HEK293 (cell line): ENCODE measurements around the gene SLC30A3.

Experiments used
- CTCF ChIA-PET: fragments of 350-600 bp; formaldehyde crosslinking; extraction: SDS; loops from one replicate; lab custom pipeline; 2021; ENCODE audit warnings: antibody characterized with exemption; lab: Yijun Ruan, JAX
- POLR2A ChIA-PET: fragments of 300-600 bp; formaldehyde crosslinking; extraction: SDS; loops from one replicate; lab custom pipeline; 2020; ENCODE audit warnings: antibody characterized with exemption, inconsistent platforms; lab: Yijun Ruan, JAX
- H3K27ac ChIP-seq: fragments of 200-500 bp; sonication (Bioruptor generic); 2 replicates; pipeline ENCODE4 v1.5.1; 2014; ENCODE audit warnings: low read depth, low read length, control low read depth, inconsistent platforms; ENCODE audit errors: extremely low read depth
- H3K36me3 ChIP-seq, 2 experiments: fragments of 200-500 bp in 1 of 2; sonication (Bioruptor generic) in 1 of 2; 1 replicate in 1 of 2; 2 replicates in 1 of 2; pipeline ENCODE4 v1.5.1; 2014 to 2017; ENCODE audit warnings: inconsistent platforms in 2 of 2, low read length in 2 of 2; ENCODE audit not compliant: control insufficient read depth in 2 of 2, insufficient read depth in 1 of 2
- H3K4me1 ChIP-seq: fragments of 200-500 bp; sonication (Bioruptor generic); 2 replicates; pipeline ENCODE4 v1.5.1; 2014; ENCODE audit warnings: mild to moderate bottlenecking, low read length, inconsistent platforms; ENCODE audit not compliant: control insufficient read depth, insufficient read depth
- H3K4me3 ChIP-seq: 2 replicates; pipeline ENCODE4 v1.5.1; 2011; ENCODE audit warnings: low read depth, mild to moderate bottlenecking, control low read depth, low read length, moderate library complexity
- H3K9me3 ChIP-seq: fragments of 200-500 bp; sonication (Bioruptor generic); 2 replicates; pipeline ENCODE4 v1.5.1; 2014; ENCODE audit warnings: low read depth, low read length, inconsistent platforms; ENCODE audit not compliant: control insufficient read depth, insufficient read depth
- GLIS1 ChIP-seq: fragments of 450-650 bp; formaldehyde crosslinking; IDR thresholded peaks from 2 replicates; pipeline ENCODE4 v1.5.1; 2016; ENCODE audit warnings: missing biosample characterization, missing genetic modification characterization
- IKZF3 ChIP-seq: fragments of 450-650 bp; IDR thresholded peaks from 2 replicates; pipeline ENCODE4 v1.5.0; 2018; ENCODE audit warnings: missing biosample characterization, mild to moderate bottlenecking, missing genetic modification characterization, moderate library complexity
- KLF9 ChIP-seq: fragments of 450-650 bp; formaldehyde crosslinking; IDR thresholded peaks from 2 replicates; pipeline ENCODE4 v1.5.1; 2016; ENCODE audit warnings: missing biosample characterization, missing genetic modification characterization, low read depth
- SCRT1 ChIP-seq: fragments of 450-650 bp; formaldehyde crosslinking; IDR thresholded peaks from 2 replicates; pipeline ENCODE4 v1.5.1; 2016; ENCODE audit warnings: missing biosample characterization, missing genetic modification characterization, borderline replicate concordance
- ZBTB8A ChIP-seq: fragments of 450-650 bp; formaldehyde crosslinking; IDR thresholded peaks from 2 replicates; pipeline ENCODE4 v1.5.1; 2016; ENCODE audit warnings: missing biosample characterization, missing genetic modification characterization
- ZFP69B ChIP-seq: fragments of 450-650 bp; formaldehyde crosslinking; IDR thresholded peaks from 2 replicates; pipeline ENCODE4 v1.5.1; 2016; ENCODE audit warnings: missing biosample characterization, missing genetic modification characterization
- ZIC2 ChIP-seq: fragments of 450-650 bp; formaldehyde crosslinking; IDR thresholded peaks from 2 replicates; pipeline ENCODE4 v1.5.1; 2016; ENCODE audit warnings: missing biosample characterization, missing genetic modification characterization
- ZNF155 ChIP-seq: fragments of 450-650 bp; formaldehyde crosslinking; IDR thresholded peaks from 2 replicates; pipeline ENCODE4 v1.5.1; 2016; ENCODE audit warnings: missing biosample characterization, missing genetic modification characterization
- ZNF157 ChIP-seq: fragments of 450-650 bp; formaldehyde crosslinking; IDR thresholded peaks from 2 replicates; pipeline ENCODE4 v1.5.1; 2016; ENCODE audit warnings: missing biosample characterization, missing genetic modification characterization
- ZNF169 ChIP-seq: fragments of 450-650 bp; formaldehyde crosslinking; IDR thresholded peaks from 2 replicates; pipeline ENCODE4 v1.5.1; 2016; ENCODE audit warnings: missing biosample characterization, missing genetic modification characterization
- ZNF184 ChIP-seq: fragments of 450-650 bp; IDR thresholded peaks from 2 replicates; pipeline ENCODE4 v1.5.1; 2018; ENCODE audit warnings: missing biosample characterization, mild to moderate bottlenecking, missing genetic modification characterization
- ZNF341 ChIP-seq: fragments of 450-650 bp; formaldehyde crosslinking; IDR thresholded peaks from 2 replicates; pipeline ENCODE4; 2016; ENCODE audit warnings: low read depth, missing biosample characterization, missing genetic modification characterization
- ZNF571 ChIP-seq: fragments of 450-650 bp; formaldehyde crosslinking; IDR thresholded peaks from 2 replicates; pipeline ENCODE4 v1.5.0; 2017; ENCODE audit warnings: missing biosample characterization, missing genetic modification characterization
- ZNF692 ChIP-seq: fragments of 450-650 bp; formaldehyde crosslinking; IDR thresholded peaks from 2 replicates; pipeline ENCODE4 v1.5.1; 2016; ENCODE audit warnings: missing biosample characterization, missing genetic modification characterization
- ZNF785 ChIP-seq: fragments of 450-650 bp; formaldehyde crosslinking; IDR thresholded peaks from 2 replicates; pipeline ENCODE4 v1.5.1; 2016; ENCODE audit warnings: missing biosample characterization, missing genetic modification characterization
- TF ChIP-seq, protein P1 (sequence below): fragments of 450-650 bp; formaldehyde crosslinking; IDR thresholded peaks from 2 replicates; pipeline ENCODE4 v1.5.1; 2016; ENCODE audit warnings: missing biosample characterization, missing genetic modification characterization
- TF ChIP-seq, protein P2 (sequence below): fragments of 450-650 bp; formaldehyde crosslinking; IDR thresholded peaks from 2 replicates; pipeline ENCODE4 v1.5.1; 2016; ENCODE audit warnings: missing biosample characterization, missing genetic modification characterization, borderline replicate concordance

Gene SLC30A3

GRCh38 chr2:27308359-27308881 is 45.6 kb upstream of the SLC30A3 start, which contains the start of gene UCN:
Gene UCN (minus strand): TSS chr2:27308445. CDS start chr2:27307895, 550 bp downstream.
- Histone ChIP-seq H3K9me3 (no peaks in the 10 kb centered on the region), H3K27ac (no peak within 1 kb of the TSS), H3K4me3 (no peak within 1 kb of the TSS), H3K4me1 (no peaks in the 10 kb centered on the region), H3K36me3 (peaks cover 0 to 29% of the 10 kb centered on the region in 2 experiments; a peak in 2 of 3 replicates)
- ChIA-PET CTCF (interaction anchor here (0.8 kb wide), 1 partner anchor 12 kb away, joined by 4 read pairs; no protein-coding TSS in a partner anchor), POLR2A (interaction anchor here (0.8 to 1.4 kb wide), 2 partner anchors 14 to 61 kb away, joined by 3 to 4 read pairs; partner anchors contain the start of gene MPV17)
- TF ChIP-seq ZNF692: peak; percentile 95
- TF ChIP-seq ZNF155: no peak
- no peak for TF ChIP-seq ZNF184 (tag by site-specific recombination)
- TF ChIP-seq, protein P1, sequence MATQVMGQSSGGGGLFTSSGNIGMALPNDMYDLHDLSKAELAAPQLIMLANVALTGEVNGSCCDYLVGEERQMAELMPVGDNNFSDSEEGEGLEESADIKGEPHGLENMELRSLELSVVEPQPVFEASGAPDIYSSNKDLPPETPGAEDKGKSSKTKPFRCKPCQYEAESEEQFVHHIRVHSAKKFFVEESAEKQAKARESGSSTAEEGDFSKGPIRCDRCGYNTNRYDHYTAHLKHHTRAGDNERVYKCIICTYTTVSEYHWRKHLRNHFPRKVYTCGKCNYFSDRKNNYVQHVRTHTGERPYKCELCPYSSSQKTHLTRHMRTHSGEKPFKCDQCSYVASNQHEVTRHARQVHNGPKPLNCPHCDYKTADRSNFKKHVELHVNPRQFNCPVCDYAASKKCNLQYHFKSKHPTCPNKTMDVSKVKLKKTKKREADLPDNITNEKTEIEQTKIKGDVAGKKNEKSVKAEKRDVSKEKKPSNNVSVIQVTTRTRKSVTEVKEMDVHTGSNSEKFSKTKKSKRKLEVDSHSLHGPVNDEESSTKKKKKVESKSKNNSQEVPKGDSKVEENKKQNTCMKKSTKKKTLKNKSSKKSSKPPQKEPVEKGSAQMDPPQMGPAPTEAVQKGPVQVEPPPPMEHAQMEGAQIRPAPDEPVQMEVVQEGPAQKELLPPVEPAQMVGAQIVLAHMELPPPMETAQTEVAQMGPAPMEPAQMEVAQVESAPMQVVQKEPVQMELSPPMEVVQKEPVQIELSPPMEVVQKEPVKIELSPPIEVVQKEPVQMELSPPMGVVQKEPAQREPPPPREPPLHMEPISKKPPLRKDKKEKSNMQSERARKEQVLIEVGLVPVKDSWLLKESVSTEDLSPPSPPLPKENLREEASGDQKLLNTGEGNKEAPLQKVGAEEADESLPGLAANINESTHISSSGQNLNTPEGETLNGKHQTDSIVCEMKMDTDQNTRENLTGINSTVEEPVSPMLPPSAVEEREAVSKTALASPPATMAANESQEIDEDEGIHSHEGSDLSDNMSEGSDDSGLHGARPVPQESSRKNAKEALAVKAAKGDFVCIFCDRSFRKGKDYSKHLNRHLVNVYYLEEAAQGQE (tag by site-specific recombination): peak; percentile 94
- TF ChIP-seq ZFP69B (tag by site-specific recombination): peak; percentile 73
- TF ChIP-seq ZIC2 (tag by site-specific recombination): peak; percentile 49

- POLR2A ChIA-PET: interaction anchor here (1.4 kb wide), 1 partner anchor 15 kb away, joined by 4 read pairs; the partner anchor contains the start of gene MPV17
- no peak for TF ChIP-seq ZBTB8A (tag by site-specific recombination)
- no peak for TF ChIP-seq ZNF785
- TF ChIP-seq ZNF571: no peak
- no peak for TF ChIP-seq SCRT1 (tag by site-specific recombination)
- no peak for TF ChIP-seq KLF9 (tag by site-specific recombination)
- TF ChIP-seq, all 188 proteins: peak for 0
- Histone ChIP-seq H3K4me1 (no peaks in the 10 kb centered on the region), H3K27ac (no peak overlapping the region), H3K9me3 (no peaks in the 10 kb centered on the region), H3K4me3 (no peak overlapping the region), H3K36me3 (peaks cover 0 to 29% of the 10 kb centered on the region in 2 experiments; a peak in 2 of 3 replicates)
- CTCF ChIA-PET: interaction anchor here (0.8 kb wide), 1 partner anchor 13 kb away, joined by 4 read pairs; no protein-coding TSS in a partner anchor
These were observed 44.9 kb upstream of the SLC30A3 start for GRCh38 chr2:27307545-27308358.

DNA sequence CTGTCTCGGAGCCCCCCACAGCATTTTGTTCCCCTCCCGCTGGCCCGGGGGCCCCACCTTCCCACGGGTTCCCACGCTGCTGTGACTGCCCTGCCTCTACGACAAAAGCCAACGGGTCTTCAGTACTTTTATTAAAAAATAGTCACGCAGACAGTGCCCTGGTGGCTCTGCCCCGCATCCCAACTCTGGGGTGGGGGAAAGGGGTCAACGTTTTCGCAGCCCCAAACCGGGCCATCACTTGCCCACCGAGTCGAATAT is 44.4 kb upstream of the SLC30A3 start:
- Histone ChIP-seq H3K36me3 (peaks cover 0 to 27% of the 10 kb centered on the region in 2 experiments; a peak in 2 of 3 replicates), H3K4me1 (no peaks in the 10 kb centered on the region), H3K9me3 (no peaks in the 10 kb centered on the region), H3K27ac (no peak overlapping the region), H3K4me3 (no peak overlapping the region)
- TF ChIP-seq ZNF157 (tag by site-specific recombination) (0 out of 2 replicates have a peak, but pooled peaks have one; percentile 43), ZNF341 (no peak), GLIS1 (tag by site-specific recombination) (no peak), IKZF3 (no peak), ZNF169 (tag by site-specific recombination) (no peak)
- TF ChIP-seq, protein P2, sequence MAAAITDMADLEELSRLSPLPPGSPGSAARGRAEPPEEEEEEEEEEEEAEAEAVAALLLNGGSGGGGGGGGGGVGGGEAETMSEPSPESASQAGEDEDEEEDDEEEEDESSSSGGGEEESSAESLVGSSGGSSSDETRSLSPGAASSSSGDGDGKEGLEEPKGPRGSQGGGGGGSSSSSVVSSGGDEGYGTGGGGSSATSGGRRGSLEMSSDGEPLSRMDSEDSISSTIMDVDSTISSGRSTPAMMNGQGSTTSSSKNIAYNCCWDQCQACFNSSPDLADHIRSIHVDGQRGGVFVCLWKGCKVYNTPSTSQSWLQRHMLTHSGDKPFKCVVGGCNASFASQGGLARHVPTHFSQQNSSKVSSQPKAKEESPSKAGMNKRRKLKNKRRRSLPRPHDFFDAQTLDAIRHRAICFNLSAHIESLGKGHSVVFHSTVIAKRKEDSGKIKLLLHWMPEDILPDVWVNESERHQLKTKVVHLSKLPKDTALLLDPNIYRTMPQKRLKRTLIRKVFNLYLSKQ (tag by site-specific recombination): no peak
- ChIA-PET CTCF (no interaction called here), POLR2A (no interaction called here)
